ENCODE data around the gene WHRN.

GRCh38 chr9:114476891-114477469 lies 28.3 kb downstream of the WHRN start:
- TF ChIP-seq CEBPB (IDR thresholded peaks at IDR 0.05; ENCODE audit: low read depth, low read length): no peak
- TF ChIP-seq, protein P1, sequence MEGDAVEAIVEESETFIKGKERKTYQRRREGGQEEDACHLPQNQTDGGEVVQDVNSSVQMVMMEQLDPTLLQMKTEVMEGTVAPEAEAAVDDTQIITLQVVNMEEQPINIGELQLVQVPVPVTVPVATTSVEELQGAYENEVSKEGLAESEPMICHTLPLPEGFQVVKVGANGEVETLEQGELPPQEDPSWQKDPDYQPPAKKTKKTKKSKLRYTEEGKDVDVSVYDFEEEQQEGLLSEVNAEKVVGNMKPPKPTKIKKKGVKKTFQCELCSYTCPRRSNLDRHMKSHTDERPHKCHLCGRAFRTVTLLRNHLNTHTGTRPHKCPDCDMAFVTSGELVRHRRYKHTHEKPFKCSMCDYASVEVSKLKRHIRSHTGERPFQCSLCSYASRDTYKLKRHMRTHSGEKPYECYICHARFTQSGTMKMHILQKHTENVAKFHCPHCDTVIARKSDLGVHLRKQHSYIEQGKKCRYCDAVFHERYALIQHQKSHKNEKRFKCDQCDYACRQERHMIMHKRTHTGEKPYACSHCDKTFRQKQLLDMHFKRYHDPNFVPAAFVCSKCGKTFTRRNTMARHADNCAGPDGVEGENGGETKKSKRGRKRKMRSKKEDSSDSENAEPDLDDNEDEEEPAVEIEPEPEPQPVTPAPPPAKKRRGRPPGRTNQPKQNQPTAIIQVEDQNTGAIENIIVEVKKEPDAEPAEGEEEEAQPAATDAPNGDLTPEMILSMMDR (IDR thresholded peaks at IDR 0.05; ENCODE audit: control extremely low read depth in 1 of 3, insufficient read depth in 1 of 3, low read depth in 1 of 3, low read length in 3 of 3): no peak
- no peak for TF ChIP-seq SIN3A (conservative IDR thresholded peaks at IDR 0.05 in 1 of 2, IDR thresholded peaks at IDR 0.05 in 1 of 2; ENCODE audit: low read depth in 1 of 2, low read length in 2 of 2)
- no peak for TF ChIP-seq CBX8 (IDR thresholded peaks at IDR 0.05; ENCODE audit: borderline replicate concordance, low read depth, low read length)
- TF ChIP-seq CHD7 (IDR thresholded peaks at IDR 0.05; ENCODE audit: insufficient replicate concordance, low read length): no peak
- no peak for TF ChIP-seq TAF1 (IDR thresholded peaks at IDR 0.05; ENCODE audit: low read depth, low read length)
- TF ChIP-seq EGR1 (IDR thresholded peaks at IDR 0.05; ENCODE audit: borderline replicate concordance, low read depth, low read length): no peak
- TF ChIP-seq CREB1 (IDR thresholded peaks at IDR 0.05): no peak
- no peak for TF ChIP-seq POLR2A (IDR thresholded peaks at IDR 0.05; ENCODE audit: control extremely low read depth in 1 of 2, low read depth in 2 of 2, low read length in 2 of 2)
- TF ChIP-seq EP300 (IDR thresholded peaks at IDR 0.05; ENCODE audit: borderline replicate concordance in 1 of 2, low read depth in 2 of 2, low read length in 2 of 2): no peak
- TF ChIP-seq CHD1 (IDR thresholded peaks at IDR 0.05; ENCODE audit: low read depth, low read length): no peak

All from H1 (cell line).